ENCODE results near the gene EPHA4. TPM values are rescaled to one million over a fixed set of nuclear protein-coding genes. Genes with fewer than 3 reads are reported as not detected.

EPHA4 gene
- total RNA-seq, 1 donor from 2014 or later: 16.8 TPM

GRCh38 chr2:221389904-221390303 is 182.2 kb downstream of the EPHA4 start:
- H3K27ac Mint-ChIP-seq (ENCODE audit: unreplicated experiment): no peak overlapping the region
- TF ChIP-seq CTCF (IDR thresholded peaks at IDR 0.05): no peak
- no peaks in the 10 kb centered on the region for H3K9me3 Mint-ChIP-seq (ENCODE audit: unreplicated experiment)
- H3K4me3 Mint-ChIP-seq (ENCODE audit: unreplicated experiment): no peak overlapping the region
- no peaks in the 10 kb centered on the region for H3K36me3 Mint-ChIP-seq (ENCODE audit: unreplicated experiment)
- DNase-seq (ENCODE audit: extremely low spot score, unreplicated experiment): no peak
- H3K27me3 Mint-ChIP-seq (ENCODE audit: unreplicated experiment): peaks cover 4% of the 10 kb centered on the region
- no peaks in the 10 kb centered on the region for H3K4me1 Mint-ChIP-seq (ENCODE audit: unreplicated experiment)

- H3K27ac Mint-ChIP-seq (ENCODE audit: unreplicated experiment): no peak overlapping the region
- H3K36me3 Mint-ChIP-seq (ENCODE audit: unreplicated experiment): no peaks in the 10 kb centered on the region
- no peak overlapping the region for H3K4me3 Mint-ChIP-seq (ENCODE audit: unreplicated experiment)
- no peak for DNase-seq (ENCODE audit: extremely low spot score, unreplicated experiment)
- H3K27me3 Mint-ChIP-seq (ENCODE audit: unreplicated experiment): peaks cover 4% of the 10 kb centered on the region
- H3K9me3 Mint-ChIP-seq (ENCODE audit: unreplicated experiment): no peaks in the 10 kb centered on the region
- TF ChIP-seq CTCF (IDR thresholded peaks at IDR 0.05): no peak
- no peaks in the 10 kb centered on the region for H3K4me1 Mint-ChIP-seq (ENCODE audit: unreplicated experiment)
Measured at GRCh38 chr2:221389421-221389820, 182.7 kb downstream of the EPHA4 start.

- Mint-ChIP-seq H3K36me3 (ENCODE audit: unreplicated experiment) (no peaks in the 10 kb centered on the region), H3K9me3 (ENCODE audit: unreplicated experiment) (no peaks in the 10 kb centered on the region), H3K4me3 (ENCODE audit: unreplicated experiment) (no peak overlapping the region), H3K27ac (ENCODE audit: unreplicated experiment) (no peak overlapping the region), H3K4me1 (ENCODE audit: unreplicated experiment) (no peaks in the 10 kb centered on the region), H3K27me3 (ENCODE audit: unreplicated experiment) (peaks cover 4% of the 10 kb centered on the region)
- DNase-seq (ENCODE audit: extremely low spot score, unreplicated experiment): no peak
- no peak for TF ChIP-seq CTCF (IDR thresholded peaks at IDR 0.05)
Measured at GRCh38 chr2:221388891-221389290, 183.2 kb downstream of the EPHA4 start.

- no peak for TF ChIP-seq CTCF (IDR thresholded peaks at IDR 0.05)
- Mint-ChIP-seq H3K36me3 (ENCODE audit: unreplicated experiment) (no peaks in the 10 kb centered on the region), H3K4me1 (ENCODE audit: unreplicated experiment) (no peaks in the 10 kb centered on the region), H3K27me3 (ENCODE audit: unreplicated experiment) (peaks cover 4% of the 10 kb centered on the region), H3K27ac (ENCODE audit: unreplicated experiment) (no peak overlapping the region), H3K4me3 (ENCODE audit: unreplicated experiment) (no peak overlapping the region), H3K9me3 (ENCODE audit: unreplicated experiment) (no peaks in the 10 kb centered on the region)
- DNase-seq (ENCODE audit: extremely low spot score, unreplicated experiment): no peak
Measured at GRCh38 chr2:221385716-221386115, 186.4 kb downstream of the EPHA4 start.

GRCh38 chr2:221381928-221382488 is 190.1 kb downstream of the EPHA4 start:
- no peak for DNase-seq (ENCODE audit: extremely low spot score, unreplicated experiment)
- H3K27ac Mint-ChIP-seq (ENCODE audit: unreplicated experiment): no peak overlapping the region
- no peak overlapping the region for H3K4me3 Mint-ChIP-seq (ENCODE audit: unreplicated experiment)
- H3K36me3 Mint-ChIP-seq (ENCODE audit: unreplicated experiment): no peaks in the 10 kb centered on the region
- peaks cover 4% of the 10 kb centered on the region for H3K27me3 Mint-ChIP-seq (ENCODE audit: unreplicated experiment)
- TF ChIP-seq CTCF (IDR thresholded peaks at IDR 0.05): no peak
- H3K4me1 Mint-ChIP-seq (ENCODE audit: unreplicated experiment): no peaks in the 10 kb centered on the region
- H3K9me3 Mint-ChIP-seq (ENCODE audit: unreplicated experiment): no peaks in the 10 kb centered on the region

All from osteocyte (in vitro differentiated cells).